Astrocyte of the cerebellum (primary cell): Measurements from ENCODE around the gene TPSB2.
"Not testable (repeated sequence)": the region's sequence is repeated elsewhere in the genome, so short reads cannot be mapped to it uniquely, and the experiment has no call there.

ENCODE experiments used
- DNase-seq: peaks from one replicate; pipeline ENCODE4 v3.0.0-alpha.2; 2011; ENCODE audit warnings: low read depth
- H3K4me3 ChIP-seq: 2 replicates; pipeline ENCODE4 v1.5.1; 2011; ENCODE audit warnings: mild to moderate bottlenecking, low read depth, low read length, moderate library complexity
- CTCF ChIP-seq: IDR thresholded peaks from 2 replicates; pipeline ENCODE4 v1.5.1; 2012; ENCODE audit warnings: low read length, low read depth, moderate library complexity, mild to moderate bottlenecking; ENCODE audit errors: missing control alignments
- in situ Hi-C: cut with HindIII; loops from 2 replicates; pipeline ENCODE4 v1.10.0; 2017; ENCODE audit warnings: low sequenced_read_pairs

TPSB2 gene

GRCh38 chr16:1204933-1205332 lies 25.1 kb downstream of the TPSB2 start:
- no peak overlapping the region for H3K4me3 ChIP-seq
- DNase-seq, result no peak
- in situ Hi-C loops, result no loop called here
- no peak for TF ChIP-seq CTCF

GRCh38 chr16:1202274-1202673 lies 27.7 kb downstream of the TPSB2 start:
- no peak overlapping the region for H3K4me3 ChIP-seq
- no peak for DNase-seq
- in situ Hi-C loops, result no loop called here
- no peak for TF ChIP-seq CTCF

- no peak overlapping the region for H3K4me3 ChIP-seq
- in situ Hi-C loops, result no loop called here
- TF ChIP-seq CTCF, result no peak
- DNase-seq, result no peak
These were observed 28.5 kb downstream of the TPSB2 start for GRCh38 chr16:1201444-1201843.

- in situ Hi-C loops, result no loop called here
- no peak for DNase-seq
- no peak for TF ChIP-seq CTCF
- no peak overlapping the region for H3K4me3 ChIP-seq
These were observed 29.9 kb downstream of the TPSB2 start for GRCh38 chr16:1200014-1200627.

GRCh38 chr16:1199347-1200013 lies 30.5 kb downstream of the TPSB2 start:
- no peak overlapping the region for H3K4me3 ChIP-seq
- no peak for TF ChIP-seq CTCF
- in situ Hi-C loops, result no loop called here
- DNase-seq, result no peak

- H3K4me3 ChIP-seq, in situ Hi-C loops, DNase-seq: not testable (repeated sequence)
These were observed 31.2 kb downstream of the TPSB2 start for GRCh38 chr16:1198671-1199346.

GRCh38 chr16:1198194-1198593 lies 31.8 kb downstream of the TPSB2 start:
- no peak for DNase-seq
- in situ Hi-C loops, result no loop called here
- H3K4me3 ChIP-seq, result no peak overlapping the region
- TF ChIP-seq CTCF, result no peak
